Measurements from ENCODE around the gene POLR1C. TPM values are rescaled to one million over a fixed set of nuclear protein-coding genes. Genes with fewer than 3 reads are reported as not detected.
A peak's percentile ranks its signal among the peaks of the same experiment; 100 is the strongest.

The POLR1C gene
- total RNA-seq, 1 donor, result 28.5 TPM

DNA sequence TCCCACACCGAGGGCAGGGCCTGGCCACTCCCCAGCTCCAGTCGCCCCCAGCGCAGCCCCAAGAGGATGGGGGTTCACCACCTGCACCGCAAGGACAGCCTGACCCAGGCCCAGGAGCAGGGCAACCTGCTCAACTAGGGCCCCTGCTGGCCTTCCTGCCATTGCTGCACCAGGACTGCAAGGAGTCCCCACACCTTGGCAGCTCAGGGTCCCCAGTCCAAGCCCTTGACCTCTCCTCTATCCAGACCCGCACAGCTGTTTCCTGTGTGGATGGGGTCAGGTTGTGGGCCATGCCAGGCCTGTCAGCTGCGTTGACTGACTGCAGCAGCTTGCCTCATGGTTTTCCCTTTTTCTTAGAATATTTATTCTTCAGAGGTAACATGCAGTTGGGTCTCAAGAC lies 11.2 kb upstream of the POLR1C start:
- no peak for DNase-seq (ENCODE audit: low read depth)
- TF ChIP-seq, protein P1, sequence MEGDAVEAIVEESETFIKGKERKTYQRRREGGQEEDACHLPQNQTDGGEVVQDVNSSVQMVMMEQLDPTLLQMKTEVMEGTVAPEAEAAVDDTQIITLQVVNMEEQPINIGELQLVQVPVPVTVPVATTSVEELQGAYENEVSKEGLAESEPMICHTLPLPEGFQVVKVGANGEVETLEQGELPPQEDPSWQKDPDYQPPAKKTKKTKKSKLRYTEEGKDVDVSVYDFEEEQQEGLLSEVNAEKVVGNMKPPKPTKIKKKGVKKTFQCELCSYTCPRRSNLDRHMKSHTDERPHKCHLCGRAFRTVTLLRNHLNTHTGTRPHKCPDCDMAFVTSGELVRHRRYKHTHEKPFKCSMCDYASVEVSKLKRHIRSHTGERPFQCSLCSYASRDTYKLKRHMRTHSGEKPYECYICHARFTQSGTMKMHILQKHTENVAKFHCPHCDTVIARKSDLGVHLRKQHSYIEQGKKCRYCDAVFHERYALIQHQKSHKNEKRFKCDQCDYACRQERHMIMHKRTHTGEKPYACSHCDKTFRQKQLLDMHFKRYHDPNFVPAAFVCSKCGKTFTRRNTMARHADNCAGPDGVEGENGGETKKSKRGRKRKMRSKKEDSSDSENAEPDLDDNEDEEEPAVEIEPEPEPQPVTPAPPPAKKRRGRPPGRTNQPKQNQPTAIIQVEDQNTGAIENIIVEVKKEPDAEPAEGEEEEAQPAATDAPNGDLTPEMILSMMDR (IDR thresholded peaks at IDR 0.05; ENCODE audit: insufficient read depth, low read depth, low read length), result no peak
- no peak overlapping the region for H3K4me3 ChIP-seq (ENCODE audit: low read depth, low read length)

- DNase-seq (ENCODE audit: low read depth), result no peak
- no peak overlapping the region for H3K4me3 ChIP-seq (ENCODE audit: low read depth, low read length)
- TF ChIP-seq, protein P1 (IDR thresholded peaks at IDR 0.05; ENCODE audit: insufficient read depth, low read depth, low read length), result no peak
Measured at GRCh38 chr6:43506171-43506570, 10.7 kb upstream of the POLR1C start.

- DNase-seq (ENCODE audit: low read depth), result peak; percentile 83
- no peak overlapping the region for H3K4me3 ChIP-seq (ENCODE audit: low read depth, low read length)
- TF ChIP-seq, protein P1 (IDR thresholded peaks at IDR 0.05; ENCODE audit: insufficient read depth, low read depth, low read length), result peak; percentile 94
Measured at GRCh38 chr6:43506667-43507471, 10.0 kb upstream of the POLR1C start.

GRCh38 chr6:43508481-43509141 lies 8.3 kb upstream of the POLR1C start:
- TF ChIP-seq, protein P1 (IDR thresholded peaks at IDR 0.05; ENCODE audit: insufficient read depth, low read depth, low read length), result no peak
- H3K4me3 ChIP-seq (ENCODE audit: low read depth, low read length), result no peak overlapping the region
- no peak for DNase-seq (ENCODE audit: low read depth)

- TF ChIP-seq, protein P1 (IDR thresholded peaks at IDR 0.05; ENCODE audit: insufficient read depth, low read depth, low read length), result no peak
- H3K4me3 ChIP-seq (ENCODE audit: low read depth, low read length), result peak overlapping the region; percentile 62
- no peak for DNase-seq (ENCODE audit: low read depth)
Measured at GRCh38 chr6:43509142-43509983, 7.5 kb upstream of the POLR1C start.

DNA sequence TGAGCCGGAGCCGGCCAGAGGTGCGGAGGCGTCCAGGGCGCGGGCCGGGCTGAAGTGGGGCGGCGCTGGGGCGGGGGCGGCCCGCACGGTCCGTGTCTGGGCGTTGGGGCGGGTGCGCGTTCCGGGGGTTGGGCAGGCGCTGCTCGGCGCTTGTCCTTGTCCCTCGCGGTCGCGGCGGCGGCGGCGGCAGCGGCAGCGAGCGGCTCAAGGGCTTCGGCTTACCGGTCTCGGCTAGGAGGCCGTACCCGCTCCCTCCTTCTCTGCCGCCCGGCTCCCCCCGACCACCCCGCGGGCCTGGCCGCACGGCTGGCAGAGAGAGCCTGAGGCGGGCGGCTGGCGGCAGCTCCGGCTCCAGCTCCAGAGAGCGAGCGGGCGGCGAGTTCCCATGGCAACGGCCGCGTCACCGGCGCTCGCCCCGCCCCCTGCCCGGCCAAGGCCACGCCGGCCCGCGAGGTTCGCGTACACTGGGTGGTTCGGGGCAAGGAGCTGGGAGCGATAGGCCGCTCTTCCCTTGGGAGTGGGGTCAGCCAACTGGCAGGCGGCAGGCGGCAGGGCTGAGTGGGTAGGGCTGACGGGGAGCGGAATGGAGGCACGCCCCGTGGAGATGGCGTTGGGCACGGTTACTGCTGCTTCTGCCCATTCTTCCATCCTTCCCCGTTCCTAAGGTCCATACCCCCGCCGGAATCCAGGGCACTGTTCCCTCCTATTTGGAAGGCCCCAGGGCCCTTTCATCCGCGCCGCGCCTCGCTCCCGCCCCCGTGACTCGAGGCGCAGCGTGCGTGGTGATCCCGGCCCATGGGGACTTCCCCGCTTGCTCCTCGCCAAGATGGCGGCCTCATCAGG lies 6.7 kb upstream of the POLR1C start, which contains the start of gene LRRC73:
Gene LRRC73 (minus strand): TSS at position 363 of the 843 bp plus-strand sequence. CDS start 561 bp downstream, outside the sequence.
- DNase-seq (ENCODE audit: low read depth), result peak; percentile 84

More for the DNA sequence above, 6.7 kb upstream of the POLR1C start, which contains the start of gene LRRC73:
- H3K4me3 ChIP-seq (ENCODE audit: low read depth, low read length), result peak within 1 kb of the TSS; percentile 62
- TF ChIP-seq, protein P1 (IDR thresholded peaks at IDR 0.05; ENCODE audit: insufficient read depth, low read depth, low read length), result no peak
